NT2/D1 (cell line): ENCODE data around the gene FMO4.

Experiments
- SUZ12 ChIP-seq: IDR thresholded peaks from 2 replicates; pipeline ENCODE4 v1.6.1; 2011; ENCODE audit not compliant: insufficient read length, insufficient read depth; ENCODE audit errors: extremely low read depth
- ZNF274 ChIP-seq: IDR thresholded peaks from 2 replicates; pipeline ENCODE4 v1.6.1; 2011; ENCODE audit warnings: mild to moderate bottlenecking, low read depth, low read length

DNA sequence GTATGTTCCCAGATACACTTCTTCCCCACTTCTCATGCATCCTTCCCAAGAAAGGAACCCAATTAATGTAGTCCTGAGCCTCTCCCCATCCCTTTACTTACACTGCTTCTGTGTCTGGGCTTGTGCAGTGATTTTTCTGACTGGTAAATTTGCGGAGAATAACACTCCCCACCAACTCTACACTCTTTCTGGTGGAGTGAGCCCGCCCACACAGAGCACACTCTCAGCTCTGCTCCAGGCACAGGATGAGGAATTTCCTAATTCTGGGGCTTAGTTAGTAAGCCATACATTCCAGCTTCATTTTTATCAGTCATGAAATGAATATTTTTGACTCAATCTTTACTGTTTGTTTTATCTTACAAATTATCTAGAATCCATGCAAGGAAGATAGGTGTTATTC lies 38.6 kb downstream of the FMO4 start:
- no peak for TF ChIP-seq SUZ12
- TF ChIP-seq ZNF274 = no peak
